Measurements from ENCODE around the gene HEMGN.

HEMGN gene

DNA sequence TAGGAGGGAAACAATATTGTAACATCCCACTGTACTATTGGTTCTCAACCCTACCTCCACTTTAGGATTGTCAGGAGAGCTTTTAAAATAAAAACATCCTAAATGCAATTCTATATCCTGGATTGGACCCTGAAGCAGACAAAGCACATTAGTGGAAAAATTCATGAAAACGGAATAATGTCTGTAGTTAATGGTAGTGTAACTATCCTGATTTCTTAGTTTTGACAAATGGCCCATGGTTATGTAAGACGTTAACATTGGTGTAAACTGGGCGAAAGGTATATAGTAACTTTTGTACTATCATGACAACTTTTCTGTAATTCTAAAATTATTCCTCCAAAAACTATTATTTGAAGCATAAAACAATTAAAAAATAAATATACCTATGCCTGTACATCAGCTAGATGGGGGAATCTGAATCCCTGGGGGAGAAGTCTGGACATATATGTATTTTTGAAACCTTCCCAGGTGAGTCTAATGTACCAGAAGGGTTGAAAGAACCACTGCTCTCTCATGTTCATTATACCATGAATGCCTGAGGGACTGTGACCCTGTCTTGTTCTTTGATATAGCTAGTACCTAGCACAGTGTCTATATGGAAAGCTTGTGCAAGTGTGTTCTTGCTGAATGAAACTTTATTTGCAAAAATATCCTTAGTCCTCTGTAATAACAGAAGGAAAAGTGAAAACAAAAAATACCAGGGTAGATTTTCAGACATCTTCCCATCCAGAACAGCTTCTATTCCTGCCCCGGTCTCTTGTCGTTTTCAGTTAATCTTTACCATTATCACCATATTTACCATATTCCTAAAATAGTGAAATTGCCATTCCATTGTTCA lies 12.3 kb downstream of the HEMGN start:
- DNase-seq: no peak

DNA sequence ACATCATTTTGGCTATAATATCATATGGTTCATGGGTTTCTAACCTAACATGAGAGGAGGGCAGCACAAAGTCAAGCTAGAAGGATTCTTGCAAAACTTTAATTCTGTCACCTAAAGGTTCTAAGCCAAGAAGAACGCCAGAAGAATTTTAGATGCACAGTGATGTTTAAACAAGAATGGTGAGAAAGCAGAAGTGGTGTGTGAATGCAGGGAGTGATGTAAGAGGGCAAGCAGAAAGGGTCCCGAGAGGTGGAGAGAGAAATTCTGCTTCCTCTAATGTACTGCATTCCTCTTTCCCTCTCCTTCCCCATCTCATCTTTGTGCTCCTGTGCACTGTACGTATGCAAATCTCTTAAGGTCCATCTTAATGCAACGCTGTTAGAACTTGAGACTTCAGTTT lies 13.6 kb downstream of the HEMGN start:
- peak; percentile 63 for DNase-seq

DNA sequence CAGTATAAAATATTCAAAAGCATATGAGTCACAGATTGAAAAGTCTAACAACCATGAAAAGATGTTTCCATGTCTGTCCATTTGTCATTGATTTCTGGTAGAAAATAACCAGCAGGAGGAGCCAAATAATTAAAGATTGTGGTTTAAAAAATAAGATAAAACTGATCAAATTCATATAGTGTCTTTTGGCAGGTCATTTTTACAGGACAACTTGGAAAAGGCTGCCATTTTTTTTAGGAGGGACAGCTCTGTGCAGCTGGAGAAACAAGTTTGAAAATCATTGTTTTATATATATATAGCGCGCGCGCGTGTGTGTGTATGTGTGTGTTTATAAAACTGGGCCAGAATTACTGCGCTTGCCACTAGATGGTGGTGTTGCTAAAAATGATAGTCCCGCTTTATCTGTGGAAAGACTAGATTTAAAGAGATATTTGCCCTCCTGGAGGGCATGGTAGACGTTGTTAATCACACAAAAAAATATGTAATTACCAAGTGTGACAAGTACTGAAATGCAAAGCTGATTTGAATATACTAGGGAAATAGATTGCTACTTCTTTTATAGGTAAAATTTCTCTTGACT lies 14.4 kb downstream of the HEMGN start:
- DNase-seq: peak; percentile 68

DNA sequence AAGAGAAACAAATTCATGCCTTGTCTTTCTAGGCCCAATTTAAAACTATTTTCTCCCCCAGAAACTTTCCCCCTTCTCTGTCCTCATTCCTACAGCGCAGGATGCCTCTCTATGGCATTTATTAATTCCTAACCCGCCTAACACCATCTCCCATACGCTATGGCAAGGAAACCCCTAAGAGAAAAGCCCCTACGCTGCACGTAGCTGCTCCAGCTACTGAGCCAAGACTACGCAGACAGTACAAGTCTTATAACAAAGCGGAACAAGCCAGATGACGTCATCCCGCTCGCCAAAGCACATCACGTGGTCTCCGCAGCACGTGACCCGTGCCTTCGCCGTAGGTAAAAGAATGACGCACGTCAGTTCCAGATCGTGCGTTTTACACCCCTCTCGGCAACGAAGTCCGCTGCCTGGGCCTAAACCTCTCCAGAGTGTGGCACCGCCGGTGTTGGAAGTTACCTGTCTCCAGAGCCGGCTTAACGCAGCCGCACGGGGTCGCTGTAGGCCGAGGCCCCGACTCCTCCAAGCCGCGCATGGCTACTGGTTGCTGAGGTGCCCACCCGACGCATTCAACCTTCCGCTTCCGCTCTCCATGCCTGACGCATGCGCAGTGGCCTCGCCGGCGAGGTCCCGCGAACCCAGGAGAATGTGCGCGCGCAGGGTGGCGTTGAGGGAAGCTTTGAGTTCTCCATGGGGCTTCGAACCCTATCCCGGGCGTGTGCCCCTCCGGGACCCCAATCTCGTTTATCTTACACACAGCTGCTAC lies 15.8 kb downstream of the HEMGN start, which contains the start of gene TRMO:
Gene TRMO, minus strand, starts transcription at position 542 of the 766 bp plus-strand sequence. Its CDS starts 7 bp downstream, at position 535.
- peak; percentile 93 for DNase-seq

DNA sequence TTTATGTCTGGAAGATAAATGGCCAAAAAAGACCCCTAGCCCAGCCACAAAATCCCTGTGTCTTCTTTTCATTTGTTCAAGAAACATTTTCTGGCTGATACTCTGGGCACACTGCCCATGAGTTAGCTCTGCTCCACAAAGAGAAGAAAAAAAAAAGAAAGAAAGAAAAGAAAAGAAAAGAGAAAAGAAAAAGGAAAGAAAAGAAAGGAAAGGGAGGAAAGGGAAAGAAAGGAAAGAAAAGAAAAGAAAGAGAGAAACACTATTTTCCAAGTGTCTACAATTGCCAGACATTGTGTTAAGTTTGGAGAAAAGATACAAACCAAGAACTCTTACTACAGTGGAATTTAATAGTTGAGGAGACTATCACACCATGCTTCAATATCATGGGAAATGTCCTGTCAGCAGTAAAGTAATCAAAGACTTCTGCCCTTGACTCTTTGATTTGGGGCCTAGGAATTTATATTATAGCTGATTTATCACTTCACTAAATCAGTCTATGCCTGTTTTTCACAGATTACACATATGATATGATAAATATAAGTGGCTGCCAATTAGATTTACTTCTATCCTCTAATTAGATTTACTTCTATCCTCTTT lies 18.7 kb downstream of the HEMGN start:
- DNase-seq: no peak

DNA sequence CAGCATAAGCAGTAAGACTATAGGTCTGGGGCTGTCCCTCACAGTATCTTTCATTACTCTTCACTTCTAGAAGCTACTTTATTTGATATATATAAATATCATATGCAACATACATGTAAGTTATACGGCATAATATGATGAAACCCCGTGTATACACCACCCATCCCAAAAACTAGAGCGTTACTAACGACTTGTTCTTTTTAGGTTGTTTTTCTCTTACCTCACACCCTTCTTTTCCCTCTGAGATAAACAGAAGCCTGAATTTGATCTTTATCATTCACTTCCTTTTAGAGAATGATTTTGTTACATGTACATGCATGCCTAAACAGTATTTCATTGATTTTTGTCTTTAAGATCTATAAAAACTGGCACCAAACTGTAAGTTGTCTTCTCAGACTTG lies 19.4 kb downstream of the HEMGN start:
- peak; percentile 39 for DNase-seq

DNA sequence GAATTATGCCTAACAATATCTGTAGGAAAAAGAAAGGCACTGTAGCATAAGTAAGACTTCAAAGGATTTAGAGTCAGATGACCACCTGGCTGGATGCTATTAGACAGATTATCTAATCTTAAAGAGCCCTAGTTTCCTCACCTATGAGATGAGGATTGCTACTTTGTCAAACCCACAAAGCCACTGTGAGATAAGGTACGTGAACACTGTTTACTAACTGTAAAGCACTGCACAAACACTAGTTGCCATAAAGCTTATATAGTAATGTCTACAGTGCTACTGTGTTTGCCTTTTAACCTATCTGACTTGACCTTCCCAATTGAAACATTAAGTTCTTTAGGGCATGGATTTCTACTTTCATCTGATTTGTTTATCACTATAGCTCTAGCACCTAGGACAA lies 26.0 kb downstream of the HEMGN start:
- DNase-seq: no peak

DNA sequence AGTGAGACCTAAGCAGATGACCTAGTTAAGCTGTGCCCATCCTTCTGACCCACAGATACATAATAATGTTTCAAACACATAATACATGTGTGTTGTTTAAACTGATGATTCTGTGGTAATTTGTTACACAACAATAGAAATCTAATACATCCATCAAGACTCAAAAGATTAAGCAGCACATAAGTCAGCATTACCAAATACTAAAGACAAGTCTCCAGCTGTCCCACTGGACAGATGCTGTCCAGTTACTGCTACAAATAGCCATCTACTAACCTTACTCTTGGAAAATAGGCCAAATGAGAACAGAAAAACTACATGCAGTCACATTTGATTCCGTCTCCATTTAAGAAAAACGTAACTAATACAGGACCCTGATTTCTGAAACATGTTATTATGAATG lies 26.4 kb downstream of the HEMGN start:
- DNase-seq: no peak

DNA sequence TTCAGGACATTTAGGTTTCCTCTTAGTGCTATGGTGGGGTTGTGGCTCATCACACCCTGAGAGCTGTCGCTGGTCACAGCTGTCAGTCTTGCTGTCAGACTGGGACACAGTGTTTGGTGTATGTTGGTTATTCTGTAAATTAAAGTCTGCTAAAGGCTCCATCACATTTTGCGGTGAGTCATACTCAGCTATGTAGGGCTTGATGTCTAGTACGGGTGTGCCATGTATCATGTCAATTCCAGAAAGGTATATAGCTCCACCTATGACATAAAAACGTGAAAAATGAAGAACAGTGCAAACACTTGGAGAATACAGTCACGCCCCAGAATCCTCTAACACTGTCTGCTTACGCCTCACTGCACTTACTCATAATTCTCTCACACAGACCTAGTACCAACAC lies 27.6 kb downstream of the HEMGN start:
- no peak for DNase-seq

DNA sequence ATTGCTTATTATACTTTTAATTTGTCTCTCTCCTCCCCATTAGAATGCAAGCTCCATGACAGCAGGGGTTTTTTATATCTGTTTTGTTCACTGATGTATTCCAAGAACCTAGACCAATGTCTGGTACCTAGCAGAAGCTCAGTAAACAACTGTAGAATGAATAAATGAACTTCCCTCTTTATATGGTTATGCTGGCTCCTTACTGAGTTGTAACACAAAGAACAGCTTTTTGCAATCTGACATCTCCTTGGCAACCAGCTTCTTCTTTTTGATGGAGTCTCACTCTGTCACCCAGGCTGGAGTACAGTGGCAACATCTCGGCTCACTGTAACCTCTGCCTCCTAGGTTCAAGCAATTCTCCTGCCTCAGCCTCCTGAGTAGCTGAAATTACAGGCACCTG lies 29.3 kb downstream of the HEMGN start:
- DNase-seq: peak; percentile 70

DNA sequence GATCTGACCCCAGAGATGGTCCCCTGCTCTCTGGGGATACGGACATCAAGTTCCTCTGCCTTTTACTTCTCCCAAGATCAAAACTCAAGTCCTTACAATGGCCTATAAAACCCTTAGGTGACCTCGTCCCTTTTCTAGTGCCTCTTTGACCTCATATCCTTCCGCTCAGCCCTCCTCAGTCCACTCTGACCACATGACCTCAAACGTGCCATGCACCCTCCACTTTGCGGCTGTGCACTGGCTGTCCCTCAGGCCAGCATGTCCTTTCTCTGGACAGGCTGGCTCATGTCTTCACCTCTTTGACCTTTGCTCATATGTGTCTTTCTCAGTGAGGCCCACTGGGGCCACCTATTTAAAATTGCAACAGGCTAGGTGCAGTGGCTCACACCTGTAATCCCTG lies 30.3 kb downstream of the HEMGN start:
- peak; percentile 16 for DNase-seq

DNA sequence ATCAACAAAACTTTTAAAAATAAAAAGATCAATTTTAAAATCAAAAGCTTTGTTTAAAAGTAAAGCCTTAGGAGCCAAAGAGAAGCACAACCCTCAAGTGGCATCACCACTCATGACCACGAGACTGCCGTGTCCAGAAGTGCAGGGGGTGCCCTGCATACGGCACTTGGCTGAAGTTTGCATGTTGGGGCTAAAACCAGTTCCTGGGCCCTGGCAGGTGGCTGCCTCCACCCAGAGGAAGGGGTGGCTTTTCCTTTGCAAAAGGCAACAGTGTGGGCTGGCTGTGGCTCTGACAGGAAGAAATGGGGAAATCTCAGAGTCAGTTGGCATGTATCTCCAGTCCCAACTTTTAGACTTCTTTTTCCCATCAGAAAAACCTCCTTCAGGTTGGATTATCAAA lies 30.9 kb downstream of the HEMGN start:
- peak; percentile 89 for DNase-seq

DNA sequence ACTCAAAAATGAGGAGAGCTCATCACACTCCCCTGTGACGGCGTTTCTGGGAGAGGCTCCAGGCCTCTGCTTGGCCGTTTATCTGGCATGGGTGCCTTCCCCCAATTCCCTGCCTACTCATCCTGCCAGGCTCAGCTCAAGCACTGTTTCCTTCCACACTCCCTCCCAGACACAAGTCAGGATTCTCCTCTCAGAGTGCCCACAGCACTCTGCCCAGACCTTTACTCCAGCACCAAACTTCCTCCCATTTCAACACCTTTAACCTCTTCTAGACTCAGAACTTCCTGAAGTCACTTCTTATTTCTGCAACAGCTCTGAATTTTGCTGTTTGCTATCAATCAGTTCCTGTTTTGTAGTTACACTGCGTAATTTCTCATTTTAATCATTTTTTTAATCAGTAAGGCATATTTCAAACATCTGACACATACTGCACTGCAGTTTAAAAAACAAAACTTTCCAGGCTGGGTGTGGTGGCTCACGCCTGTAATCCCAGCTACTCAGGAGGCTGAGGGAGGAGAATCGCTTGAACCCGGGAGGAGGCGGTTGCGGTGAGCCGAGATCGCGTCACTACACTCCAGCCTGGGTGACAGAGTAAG lies 31.6 kb downstream of the HEMGN start:
- peak; percentile 90 for DNase-seq

DNA sequence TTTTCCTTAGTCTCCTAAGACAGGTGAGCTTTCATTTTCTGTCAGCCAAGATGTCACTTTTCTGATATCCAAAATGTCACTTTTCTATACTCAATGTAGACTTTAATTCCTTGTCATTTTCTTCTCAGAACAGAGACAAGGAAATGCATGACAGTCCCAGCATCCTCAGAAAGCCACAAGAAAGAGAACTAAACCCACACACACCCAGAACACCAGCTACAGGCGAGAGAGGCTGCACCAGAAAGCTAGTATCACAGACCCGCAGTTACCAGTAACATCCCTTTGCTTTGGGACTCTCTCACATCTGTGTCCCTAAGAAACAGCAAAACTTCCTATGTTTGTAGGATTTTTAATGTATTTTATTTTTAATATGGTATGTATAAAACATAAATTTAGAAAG lies 32.7 kb downstream of the HEMGN start:
- no peak for DNase-seq

DNA sequence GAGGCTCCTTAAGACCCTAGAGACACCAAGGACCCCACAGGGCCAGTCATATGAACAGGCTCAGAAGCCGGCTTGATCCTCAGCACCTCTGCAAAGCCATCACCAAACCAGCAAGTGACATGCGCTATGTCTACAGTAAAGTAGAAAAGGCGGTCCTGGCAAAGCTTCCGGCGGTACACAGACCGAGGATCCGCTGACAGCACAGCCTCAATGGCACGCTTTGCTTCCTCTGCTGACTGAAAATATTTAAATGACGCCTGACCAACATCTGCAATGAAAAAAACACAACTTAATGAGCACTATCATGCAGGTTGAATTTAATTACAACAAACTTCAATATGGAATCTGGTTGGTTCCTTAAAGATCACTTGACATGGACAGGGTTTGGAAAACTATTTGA lies 33.2 kb downstream of the HEMGN start:
- DNase-seq: no peak

DNA sequence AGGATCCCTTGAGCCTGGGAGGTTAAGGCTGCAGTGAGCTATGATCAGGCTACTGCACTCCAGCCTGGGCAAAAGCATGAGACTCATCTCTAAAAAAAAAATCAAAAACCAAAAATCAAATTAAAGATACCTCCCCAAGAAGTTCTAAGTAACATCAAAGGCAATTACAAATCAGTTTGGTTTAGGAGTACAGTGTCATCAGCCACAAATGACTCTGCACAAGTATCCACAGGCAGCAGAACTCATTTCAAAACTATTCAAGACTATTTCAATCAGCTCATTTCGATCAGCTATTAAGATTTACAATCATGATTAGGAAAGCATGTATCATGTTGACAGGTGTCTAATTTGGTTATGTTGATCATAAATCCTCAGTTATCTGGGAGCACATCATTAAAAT lies 34.8 kb downstream of the HEMGN start:
- DNase-seq: no peak

DNA sequence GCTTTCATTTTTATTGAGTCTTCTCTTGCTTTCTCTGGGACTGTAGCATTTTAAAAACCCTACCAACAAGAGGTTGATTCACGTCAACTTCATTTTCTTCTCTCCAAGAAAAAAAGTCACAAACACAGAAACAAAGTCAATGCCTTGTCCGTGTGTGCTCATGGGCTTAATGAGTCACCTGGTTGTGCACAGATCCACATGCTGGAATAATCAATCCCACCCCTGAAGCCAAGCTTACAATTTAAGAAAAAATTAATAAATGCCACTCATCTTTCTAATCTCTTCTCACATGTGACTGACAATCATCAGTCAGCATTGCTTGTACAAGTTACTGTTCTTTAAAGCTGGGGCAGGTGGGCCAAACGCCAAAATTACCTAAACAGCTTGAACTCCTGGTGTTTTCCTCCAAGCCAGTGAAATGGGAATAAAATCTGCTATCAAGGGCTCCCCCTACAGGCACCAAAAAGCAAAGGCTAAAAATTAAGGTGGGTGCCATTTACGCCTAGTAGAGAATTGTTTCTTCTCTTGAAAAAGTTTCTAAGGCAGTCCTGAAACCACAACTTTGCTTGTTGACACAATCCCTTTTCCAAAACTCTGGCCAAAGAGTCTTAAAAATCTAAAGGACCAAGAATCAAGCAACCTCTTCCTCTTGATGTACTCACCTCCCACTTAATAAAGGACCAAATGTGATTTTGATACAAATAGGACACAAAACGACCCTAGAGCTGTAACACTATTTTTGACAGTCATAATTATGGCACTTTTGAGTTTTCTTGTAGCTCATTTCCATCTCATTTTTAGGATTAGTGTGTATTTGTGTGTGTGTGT lies 37.0 kb downstream of the HEMGN start:
- DNase-seq: no peak

DNA sequence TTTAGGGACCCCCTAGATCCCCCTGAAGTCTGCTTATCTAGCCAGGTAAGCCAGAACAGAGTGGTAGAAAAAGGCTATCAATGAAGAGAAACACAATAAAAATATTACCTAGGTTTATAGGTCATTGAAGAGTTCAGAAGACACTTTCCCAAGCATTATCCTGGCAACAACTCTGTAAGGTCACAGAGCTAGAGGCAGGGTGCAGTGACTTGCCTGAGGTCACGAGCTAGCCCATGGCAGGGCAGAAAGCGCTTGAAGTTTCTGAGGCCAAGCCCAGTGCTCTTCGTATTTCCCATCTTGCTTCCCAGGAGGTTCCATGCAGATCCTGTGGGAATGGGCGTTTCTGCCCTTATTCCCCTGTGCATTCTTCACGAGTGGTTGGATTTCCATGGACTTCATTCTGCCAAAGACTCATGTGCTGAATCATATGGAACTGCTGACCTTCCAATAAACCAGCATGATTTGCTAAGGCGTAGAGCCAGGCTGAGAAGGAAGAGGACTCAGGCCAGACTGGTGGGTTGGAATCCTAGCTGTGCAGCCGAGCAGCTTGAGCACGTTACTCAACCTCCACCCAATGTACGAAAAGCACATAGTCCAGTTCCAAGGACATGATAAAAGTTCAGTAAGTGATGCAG lies 37.8 kb downstream of the HEMGN start:
- no peak for DNase-seq

DNA sequence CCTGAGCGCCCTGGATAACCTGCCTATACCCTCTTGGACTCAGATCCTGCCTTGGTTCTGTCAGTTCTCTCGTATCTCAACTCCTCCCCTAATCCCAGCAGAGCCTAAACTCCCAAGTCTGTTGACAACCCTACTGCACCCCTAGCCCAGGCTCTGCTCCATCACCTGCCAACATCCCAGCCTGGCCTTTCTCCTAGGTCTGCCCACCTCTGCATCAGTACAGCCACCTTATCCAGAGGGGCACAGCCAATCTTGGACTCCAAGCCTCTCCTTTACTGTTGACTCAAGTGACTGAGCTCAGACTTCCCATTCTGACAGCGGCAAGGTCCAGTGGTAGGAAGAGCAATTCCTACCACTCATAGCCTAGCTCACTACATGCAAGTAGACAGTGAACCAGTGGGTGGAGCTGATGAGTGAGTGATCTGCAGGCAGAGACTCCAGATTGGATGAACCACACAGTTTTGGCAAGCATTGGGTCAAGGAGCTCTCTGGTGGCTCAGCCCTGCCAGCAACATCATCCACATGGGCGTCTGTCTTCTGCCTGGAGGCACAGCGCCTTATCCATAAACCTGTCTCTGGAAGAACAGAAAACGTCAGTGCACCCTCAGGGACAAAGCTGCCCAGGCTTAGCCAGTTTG lies 42.2 kb downstream of the HEMGN start:
- no peak for DNase-seq

DNA sequence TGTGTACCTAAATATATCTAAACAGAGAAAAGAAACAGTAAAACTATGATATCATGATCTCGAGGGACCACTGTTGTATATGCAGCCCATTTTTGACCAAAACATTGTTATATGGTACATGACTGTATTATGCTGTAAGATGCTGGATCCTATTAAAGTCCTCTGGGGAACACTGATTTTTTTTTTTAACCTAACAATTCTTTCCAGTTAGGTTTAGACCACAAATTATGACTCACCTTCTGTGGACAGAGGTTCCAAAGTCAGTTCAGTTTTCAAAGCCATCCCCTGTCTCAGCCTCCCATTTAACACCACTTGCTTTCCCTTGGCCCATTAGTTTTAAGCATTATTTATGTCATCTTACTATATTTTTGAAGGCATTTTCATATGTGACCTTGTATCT lies 42.8 kb downstream of the HEMGN start:
- no peak for DNase-seq

DNA sequence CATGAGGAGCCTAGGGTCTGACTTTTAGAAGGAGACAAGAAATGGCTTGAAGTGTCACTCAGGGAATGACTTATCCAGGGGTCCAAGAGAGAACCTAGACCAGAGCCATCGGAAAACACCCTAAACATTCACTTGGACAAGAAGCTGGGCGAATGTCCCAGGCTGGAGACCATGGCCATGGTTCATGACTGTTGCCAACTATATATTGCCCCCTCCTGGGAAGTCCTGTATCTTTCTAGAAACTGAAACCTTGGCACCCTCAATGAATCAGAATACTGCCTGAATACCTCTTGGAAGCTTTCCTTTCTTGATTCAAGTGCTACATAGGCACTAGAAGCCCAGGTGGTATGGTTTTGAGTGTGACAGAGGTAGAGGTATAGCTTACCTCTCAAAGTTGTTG lies 45.6 kb downstream of the HEMGN start:
- DNase-seq: no peak
